Neuronal stem cell (in vitro differentiated cells): Measurements from ENCODE around the gene PCYT2.

Source experiments
- DNase-seq: peaks from one replicate; pipeline ENCODE4 v3.0.0-alpha.2; 2013; ENCODE audit warnings: low spot score
- H2AFZ ChIP-seq: one replicate; pipeline ENCODE4 v1.6.1; 2013; ENCODE audit warnings: mild to moderate bottlenecking, low read length, inconsistent platforms
- H2AK5ac ChIP-seq: 2 replicates; pipeline ENCODE4 v1.6.1; 2013; ENCODE audit warnings: low read depth, mild to moderate bottlenecking, inconsistent platforms, low read length, moderate library complexity, mixed read lengths
- H2BK120ac ChIP-seq: 2 replicates; pipeline ENCODE4 v1.6.1; 2013; ENCODE audit warnings: low read depth, mild to moderate bottlenecking, inconsistent platforms, low read length, moderate library complexity, mixed read lengths
- H2BK12ac ChIP-seq: one replicate; pipeline ENCODE4 v1.6.1; 2013; ENCODE audit warnings: low read length, inconsistent platforms
- H2BK15ac ChIP-seq: 2 replicates; pipeline ENCODE4 v1.6.1; 2013; ENCODE audit warnings: mild to moderate bottlenecking, low read length, inconsistent platforms, mixed read lengths
- H2BK5ac ChIP-seq: one replicate; pipeline ENCODE4 v1.6.1; 2013; ENCODE audit warnings: inconsistent platforms, mild to moderate bottlenecking, low read length, moderate library complexity
- H3K14ac ChIP-seq: one replicate; pipeline ENCODE4 v1.6.1; 2013; ENCODE audit warnings: low read length, inconsistent platforms
- H3K18ac ChIP-seq: 2 replicates; pipeline ENCODE4 v1.6.1; 2013; ENCODE audit warnings: low read length, inconsistent platforms
- H3K23ac ChIP-seq: 2 replicates; pipeline ENCODE4 v1.6.1; 2013; ENCODE audit warnings: low read depth, mild to moderate bottlenecking, mixed read lengths, low read length, inconsistent platforms; ENCODE audit not compliant: poor library complexity
- H3K27ac ChIP-seq: replicated peaks from 3 replicates; pipeline ENCODE4 v1.5.1; 2013; ENCODE audit warnings: low read length, inconsistent platforms
- H3K27me3 ChIP-seq, 3 experiments: 2 replicates each; pipeline ENCODE4 v1.6.1; 2013; ENCODE audit warnings: low read length in 3 of 3, mild to moderate bottlenecking in 2 of 3, inconsistent platforms in 1 of 3, low read depth in 1 of 3, mixed read lengths in 1 of 3, moderate library complexity in 1 of 3; ENCODE audit not compliant: control insufficient read depth in 3 of 3, insufficient read depth in 3 of 3
- H3K36me3 ChIP-seq, 2 donors: replicated peaks in 1 of 2; 2 replicates each; pipeline ENCODE4 v1.6.1; 2013; ENCODE audit warnings: low read length in 2 of 2; ENCODE audit not compliant: control insufficient read depth in 2 of 2, insufficient read depth in 2 of 2
- H3K4ac ChIP-seq: 2 replicates; pipeline ENCODE4 v1.6.1; 2013; ENCODE audit warnings: inconsistent platforms, mild to moderate bottlenecking, low read length, moderate library complexity
- H3K4me1 ChIP-seq, 2 donors: 1 replicate in 1 of 2; 2 replicates in 1 of 2; pipeline ENCODE4 v1.6.1; 2013; ENCODE audit warnings: low read length in 2 of 2, low read depth in 1 of 2; ENCODE audit not compliant: control insufficient read depth in 2 of 2, insufficient read depth in 1 of 2
- H3K4me2 ChIP-seq: one replicate; pipeline ENCODE4 v1.6.1; 2013; ENCODE audit warnings: mild to moderate bottlenecking, low read length, inconsistent platforms; ENCODE audit not compliant: insufficient read depth, poor library complexity, severe bottlenecking
- H3K4me3 ChIP-seq, 2 donors: 2 replicates each; pipeline ENCODE4 v1.5.1; 2013; ENCODE audit warnings: low read length in 2 of 2, mild to moderate bottlenecking in 2 of 2, inconsistent platforms in 1 of 2, moderate library complexity in 1 of 2
- H3K79me1 ChIP-seq: one replicate; pipeline ENCODE4 v1.6.1; 2013; ENCODE audit warnings: low read depth, mild to moderate bottlenecking, inconsistent platforms, low read length, moderate library complexity
- H3K9ac ChIP-seq: one replicate; pipeline ENCODE4 v1.6.1; 2013; ENCODE audit warnings: mild to moderate bottlenecking, low read depth, low read length, inconsistent platforms; ENCODE audit not compliant: poor library complexity
- H3K9me3 ChIP-seq, 2 donors: replicated peaks in 1 of 2; 2 replicates each; pipeline versions ENCODE3 to v1.6.1; 2013; ENCODE audit warnings: low read length in 2 of 2, mild to moderate bottlenecking in 2 of 2, inconsistent platforms in 1 of 2, low read depth in 1 of 2, mixed read lengths in 1 of 2, moderate library complexity in 1 of 2; ENCODE audit not compliant: control insufficient read depth in 2 of 2, insufficient read depth in 1 of 2
- H4K8ac ChIP-seq: one replicate; pipeline ENCODE4 v1.6.1; 2013; ENCODE audit warnings: low read depth, mild to moderate bottlenecking, inconsistent platforms, low read length, moderate library complexity
- H4K91ac ChIP-seq: one replicate; pipeline ENCODE4 v1.6.1; 2013; ENCODE audit warnings: low read length, low read depth, mild to moderate bottlenecking, inconsistent platforms; ENCODE audit not compliant: poor library complexity
- WGBS, 2 donors: extraction: QIAGEN DNeasy Blood & Tissue Kit; methylation state at CpG; one replicate each; pipeline ENCODE4 v1.1.7; 2013; ENCODE audit warnings: missing lambda C conversion rate in 2 of 2, mixed read lengths in 1 of 2; ENCODE audit not compliant: insufficient read length in 2 of 2, insufficient replicate concordance in 1 of 2; ENCODE audit errors: extremely low coverage in 2 of 2; 5-methylcytosine and 5-hydroxymethylcytosine counted together

Gene PCYT2

DNA sequence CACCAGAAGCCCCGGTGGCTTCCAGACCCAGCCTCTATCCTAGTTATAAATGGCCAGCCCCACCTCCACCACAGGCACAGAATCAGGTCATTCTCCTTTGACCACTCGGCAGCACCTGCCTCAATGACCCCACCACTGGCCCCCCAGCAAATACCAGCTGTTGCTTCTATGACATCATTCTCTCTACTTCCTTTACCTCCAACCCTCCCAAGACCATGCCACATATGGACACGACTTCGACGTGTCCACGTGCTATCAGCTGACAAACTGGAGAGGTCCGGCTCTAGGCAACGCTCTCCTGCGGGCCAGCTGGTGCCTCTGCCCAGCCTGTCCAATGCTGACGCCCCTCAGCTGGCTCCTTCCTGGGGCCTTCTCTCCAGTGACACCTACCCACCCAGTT, 25.7 kb downstream of the PCYT2 start:
- no peak overlapping the region for H3K4me3 ChIP-seq
- H4K91ac ChIP-seq = no peak overlapping the region
- no peak overlapping the region for H3K9ac ChIP-seq
- H4K8ac ChIP-seq = no peak overlapping the region
- H2BK15ac ChIP-seq = no peak overlapping the region
- no peak overlapping the region for H3K4ac ChIP-seq
- H2BK5ac ChIP-seq = no peak overlapping the region
- H3K4me2 ChIP-seq = no peak overlapping the region
- H2AFZ ChIP-seq = no peak overlapping the region
- no peak overlapping the region for H3K23ac ChIP-seq
- DNase-seq = no peak
- no peak overlapping the region for H3K27ac ChIP-seq
- WGBS, 2 donors = no CpG with 5 or more reads among the region's 10 CpGs
- no peaks in the 10 kb centered on the region for H3K27me3 ChIP-seq
- peaks cover 12% of the 10 kb centered on the region for H3K79me1 ChIP-seq
- H3K9me3 ChIP-seq = no peaks in the 10 kb centered on the region
- H3K36me3 ChIP-seq = peaks cover 57 to 88% of the 10 kb centered on the region in 2 donors
- H3K14ac ChIP-seq = no peak overlapping the region
- no peak overlapping the region for H3K18ac ChIP-seq
- no peak overlapping the region for H2AK5ac ChIP-seq
- H3K4me1 ChIP-seq = peaks cover 5 to 12% of the 10 kb centered on the region in 2 donors
- H2BK12ac ChIP-seq = no peak overlapping the region
- no peak overlapping the region for H2BK120ac ChIP-seq

DNA sequence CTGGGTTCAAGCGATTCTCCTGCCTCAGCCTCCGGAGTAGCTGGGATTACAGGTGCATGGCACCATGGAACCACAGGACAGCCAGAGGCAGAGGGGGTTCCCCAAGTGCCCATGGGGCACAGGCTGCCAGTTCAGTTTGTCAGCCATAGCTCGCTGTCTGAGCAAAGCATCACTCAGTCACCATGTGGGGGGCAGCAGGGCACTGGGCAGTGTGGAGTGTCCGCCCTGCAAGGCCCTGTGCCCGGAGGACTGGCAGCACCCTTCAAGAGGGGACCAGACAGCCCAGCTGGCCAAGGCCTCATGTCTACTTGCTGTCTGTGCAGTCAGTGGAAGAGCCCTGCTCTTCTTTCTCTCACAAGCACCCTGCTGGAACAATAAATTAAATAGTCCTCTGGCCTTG, 26.2 kb downstream of the PCYT2 start:
- peaks cover 0 to 7% of the 10 kb centered on the region in 2 donors for H3K4me1 ChIP-seq
- no peak overlapping the region for H2BK120ac ChIP-seq
- H3K9me3 ChIP-seq = no peaks in the 10 kb centered on the region
- no peak for DNase-seq
- H3K79me1 ChIP-seq = peaks cover 10% of the 10 kb centered on the region
- no peak overlapping the region for H3K18ac ChIP-seq
- peak overlapping the region in 1 of 2 donors; percentile 60 for H3K4me3 ChIP-seq
- no CpG with 5 or more reads among the region's 5 CpGs for WGBS, 2 donors
- no peak overlapping the region for H3K14ac ChIP-seq
- H2BK5ac ChIP-seq = no peak overlapping the region
- no peak overlapping the region for H3K9ac ChIP-seq
- no peak overlapping the region for H4K91ac ChIP-seq
- H3K27ac ChIP-seq = no peak overlapping the region
- H3K4ac ChIP-seq = no peak overlapping the region
- no peak overlapping the region for H2BK15ac ChIP-seq
- no peak overlapping the region for H2BK12ac ChIP-seq
- H3K4me2 ChIP-seq = no peak overlapping the region
- no peak overlapping the region for H2AFZ ChIP-seq
- no peak overlapping the region for H4K8ac ChIP-seq
- peaks cover 52 to 87% of the 10 kb centered on the region in 2 donors for H3K36me3 ChIP-seq
- no peak overlapping the region for H2AK5ac ChIP-seq
- H3K23ac ChIP-seq = no peak overlapping the region
- H3K27me3 ChIP-seq = no peaks in the 10 kb centered on the region

DNA sequence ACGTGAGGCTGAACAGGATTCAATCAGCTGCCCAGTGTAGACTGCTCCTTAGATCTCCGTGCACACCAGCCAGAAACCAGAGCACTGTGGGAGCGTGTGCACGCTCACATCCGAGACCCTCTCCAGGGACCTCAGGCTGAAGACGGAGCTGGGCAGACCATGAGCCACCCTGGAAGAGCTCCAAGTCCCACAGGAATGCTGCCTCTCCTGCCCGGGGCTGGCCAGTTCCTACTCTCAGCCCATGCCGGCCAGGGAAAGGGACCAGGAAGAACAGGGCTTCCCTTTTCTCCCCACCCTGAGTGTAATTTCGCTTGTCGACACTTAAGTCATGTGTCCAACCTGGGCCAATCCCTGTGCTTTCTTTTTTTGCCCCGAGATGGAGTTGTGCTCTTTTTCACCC, 26.7 kb downstream of the PCYT2 start:
- WGBS, 2 donors = no CpG with 5 or more reads among the region's 11 CpGs

DNA sequence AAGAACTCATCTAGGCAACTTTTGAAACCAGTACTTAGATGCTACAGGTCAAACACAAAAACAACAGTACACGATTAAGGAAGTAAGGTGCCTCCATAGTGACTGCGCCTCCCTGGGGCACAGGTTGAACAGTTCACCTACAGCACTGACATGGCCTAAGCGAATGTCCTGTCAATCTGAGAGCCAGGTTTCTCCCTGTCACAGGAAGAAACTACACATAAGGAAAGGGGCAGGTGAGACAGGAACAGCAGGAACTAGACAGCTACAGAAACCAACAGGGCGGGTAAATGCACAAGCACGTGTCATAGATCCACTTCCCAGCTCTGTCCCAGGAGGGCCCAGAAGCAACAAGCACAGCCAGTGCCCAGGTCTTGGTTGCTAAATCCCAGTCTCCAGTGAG, 32.1 kb downstream of the PCYT2 start:
- Histone ChIP-seq H3K23ac (no peak overlapping the region), H2BK12ac (no peak overlapping the region), H3K18ac (no peak overlapping the region), H3K79me1 (no peaks in the 10 kb centered on the region), H2BK15ac (no peak overlapping the region), H3K4me3 (no peak overlapping the region), H2AK5ac (no peak overlapping the region), H3K4ac (no peak overlapping the region), H3K9me3 (peaks cover 0 to 4% of the 10 kb centered on the region in 2 donors), H2BK5ac (no peak overlapping the region), H2BK120ac (no peak overlapping the region), H3K14ac (no peak overlapping the region), H3K27ac (no peak overlapping the region), H3K36me3 (peaks cover 7 to 61% of the 10 kb centered on the region in 2 donors), H3K4me1 (no peaks in the 10 kb centered on the region), H3K27me3 (no peaks in the 10 kb centered on the region), H2AFZ (no peak overlapping the region), H3K9ac (no peak overlapping the region), H4K8ac (no peak overlapping the region), H3K4me2 (no peak overlapping the region), H4K91ac (no peak overlapping the region)
- WGBS, 2 donors = no CpG with 5 or more reads among the region's 5 CpGs
- DNase-seq = no peak

More for the DNA sequence above, 26.7 kb downstream of the PCYT2 start:
- H4K91ac ChIP-seq = no peak overlapping the region
- H3K9me3 ChIP-seq = no peaks in the 10 kb centered on the region
- no peak overlapping the region for H2BK5ac ChIP-seq
- DNase-seq = no peak
- no peak overlapping the region for H2AK5ac ChIP-seq
- H2BK12ac ChIP-seq = no peak overlapping the region
- no peaks in the 10 kb centered on the region for H3K27me3 ChIP-seq
- no peak overlapping the region for H3K4me2 ChIP-seq
- H2AFZ ChIP-seq = no peak overlapping the region
- no peak overlapping the region for H3K14ac ChIP-seq
- no peak overlapping the region for H3K18ac ChIP-seq
- H3K9ac ChIP-seq = no peak overlapping the region
- H3K4me1 ChIP-seq = peaks cover 0 to 3% of the 10 kb centered on the region in 2 donors
- no peak overlapping the region for H2BK15ac ChIP-seq
- no peak overlapping the region for H3K27ac ChIP-seq
- no peak overlapping the region for H2BK120ac ChIP-seq
- peaks cover 10% of the 10 kb centered on the region for H3K79me1 ChIP-seq
- H3K4ac ChIP-seq = no peak overlapping the region
- no peak overlapping the region for H4K8ac ChIP-seq
- peaks cover 48 to 87% of the 10 kb centered on the region in 2 donors for H3K36me3 ChIP-seq
- H3K4me3 ChIP-seq = no peak overlapping the region
- H3K23ac ChIP-seq = no peak overlapping the region
